Measurements from ENCODE around the gene CDH23. TPM values are rescaled to one million over a fixed set of nuclear protein-coding genes. Genes with fewer than 3 reads are reported as not detected.
"Not testable (repeated sequence)": the region's sequence is repeated elsewhere in the genome, so short reads cannot be mapped to it uniquely, and the experiment has no call there.

The CDH23 gene
- total and polyA plus RNA-seq, 2 of the 8 experiments (the other 6 are each of a cell fraction or from before 2014, with no cell fraction given): 1.9 to 4.9 TPM

- H3K23ac ChIP-seq (ENCODE audit: insufficient read length); H2BK12ac ChIP-seq (ENCODE audit: low read depth, low read length); H3K27me3 ChIP-seq (replicated peaks in 1 of 4; ENCODE audit: control insufficient read depth in 3 of 4, extremely low read depth in 1 of 4, insufficient read depth in 3 of 4, low read length in 3 of 4); H3K14ac ChIP-seq (ENCODE audit: insufficient read length); H3K4me1 ChIP-seq (replicated peaks in 1 of 4; ENCODE audit: control insufficient read depth in 3 of 4, insufficient read depth in 4 of 4, low read length in 3 of 4); POLR2A ChIA-PET (ENCODE audit: partially characterized antibody); H3K4ac ChIP-seq (replicated peaks; ENCODE audit: insufficient read length, low read depth, low read length); DNase-seq (ENCODE audit: low read depth in 1 of 2, low spot score in 2 of 2); H2BK15ac ChIP-seq (ENCODE audit: low read length); H3K79me2 ChIP-seq (ENCODE audit: control insufficient read depth in 1 of 2, insufficient read depth in 2 of 2, low read length in 2 of 2); H3K9ac ChIP-seq (replicated peaks in 1 of 4; ENCODE audit: extremely low read depth in 1 of 4, low read depth in 3 of 4, low read length in 3 of 4); H3K56ac ChIP-seq (replicated peaks; ENCODE audit: insufficient read length, low read depth, low read length); H3K23me2 ChIP-seq (ENCODE audit: low read depth, low read length); H2AFZ ChIP-seq (ENCODE audit: low read length); H3K27ac ChIP-seq (ENCODE audit: low read depth, low read length); H2BK5ac ChIP-seq (ENCODE audit: low read depth, low read length); H4K8ac ChIP-seq (ENCODE audit: extremely low read depth, insufficient read depth, low read length); H2BK120ac ChIP-seq (replicated peaks; ENCODE audit: low read depth, low read length); H4K20me1 ChIP-seq (replicated peaks in 1 of 2; ENCODE audit: control insufficient read depth in 1 of 2, insufficient read depth in 2 of 2, low read length in 2 of 2); H3K4me3 ChIP-seq (ENCODE audit: extremely low read depth in 1 of 4, insufficient read depth in 2 of 4, low read depth in 3 of 4, low read length in 4 of 4); H3K18ac ChIP-seq (ENCODE audit: extremely low read depth, low read length); H3K79me1 ChIP-seq (ENCODE audit: low read depth, low read length); H3K36me3 ChIP-seq (ENCODE audit: control insufficient read depth in 2 of 4, insufficient read depth in 4 of 4, low read length in 3 of 4); H2AK5ac ChIP-seq (ENCODE audit: low read depth, low read length); H2BK20ac ChIP-seq (ENCODE audit: low read length); H4K5ac ChIP-seq (ENCODE audit: insufficient read length, low read depth, low read length); H4K91ac ChIP-seq (replicated peaks; ENCODE audit: insufficient read length, low read length); H3K9me3 ChIP-seq (ENCODE audit: insufficient read depth in 2 of 2, low read depth in 1 of 2, low read length in 1 of 2); H3K4me2 ChIP-seq (ENCODE audit: insufficient read depth in 1 of 2, low read depth in 2 of 2, low read length in 2 of 2); FAIRE-seq: not testable (repeated sequence)
- 89% methylated on average over 6 of the region's 8 CpGs; no CpG with 5 or more reads in 1 of the 2 experiments for WGBS, 2 experiments (ENCODE audit: extremely low coverage in 1 of 2, insufficient coverage in 1 of 2, insufficient read length in 1 of 2, insufficient replicate concordance in 2 of 2, low coverage in 1 of 2, low lambda C conversion rate in 2 of 2, missing lambda C conversion rate in 1 of 2)
- CTCF ChIA-PET (ENCODE audit: partially characterized antibody): interaction anchor here (0.6 to 1.2 kb wide), 4 partner anchors 57 to 406 kb away, joined by 3 read pairs; no protein-coding TSS in a partner anchor
Observed at GRCh38 chr10:71600242-71600641, 203.5 kb downstream of the CDH23 start.
